Activated T-cell treated with anti-CD3 and anti-CD28 coated beads, Interleukin-2, amount 50 U/mL, for 1 hour (primary cell): Measurements from ENCODE around the gene EHMT2.

Experiments used
- DNase-seq: peaks from one replicate; pipeline ENCODE4 v3.0.0-alpha.2; 2020

Gene EHMT2

DNA sequence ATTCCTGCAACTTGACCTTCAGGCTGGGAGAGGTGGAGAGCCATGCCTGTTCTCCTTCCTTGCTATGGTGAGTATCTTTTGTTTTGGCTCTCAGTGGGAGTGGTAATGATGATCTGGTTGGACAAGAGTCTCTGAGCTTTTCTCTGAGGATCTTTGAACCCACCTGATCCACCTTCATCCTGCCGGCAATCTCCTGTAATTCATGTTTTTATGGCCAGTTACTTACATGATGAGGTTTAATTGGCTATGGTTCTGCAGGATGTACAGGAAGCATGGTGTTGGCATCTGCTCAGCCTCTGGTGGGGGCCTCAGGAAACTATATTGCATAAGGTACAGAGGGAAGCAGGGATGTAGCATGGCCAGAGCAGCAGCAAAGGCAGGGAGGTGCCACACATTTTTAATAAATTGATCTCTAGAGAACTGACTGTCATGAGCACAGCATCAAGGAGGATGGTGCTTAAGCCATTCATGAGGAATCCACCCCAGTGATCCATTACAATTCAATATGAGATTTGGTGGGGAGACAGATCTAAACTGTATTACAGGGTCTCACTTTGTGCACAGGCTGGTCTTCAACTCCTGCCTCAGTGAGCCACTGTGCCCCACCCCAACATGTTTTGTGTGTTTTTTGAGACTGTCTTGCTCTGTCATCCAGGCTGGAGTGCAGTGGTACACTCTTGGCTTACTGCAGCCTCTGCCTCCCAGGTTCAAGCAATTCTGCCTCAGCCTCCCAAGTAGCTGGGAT lies 60.0 kb downstream of the EHMT2 start:
- DNase-seq: no peak

DNA sequence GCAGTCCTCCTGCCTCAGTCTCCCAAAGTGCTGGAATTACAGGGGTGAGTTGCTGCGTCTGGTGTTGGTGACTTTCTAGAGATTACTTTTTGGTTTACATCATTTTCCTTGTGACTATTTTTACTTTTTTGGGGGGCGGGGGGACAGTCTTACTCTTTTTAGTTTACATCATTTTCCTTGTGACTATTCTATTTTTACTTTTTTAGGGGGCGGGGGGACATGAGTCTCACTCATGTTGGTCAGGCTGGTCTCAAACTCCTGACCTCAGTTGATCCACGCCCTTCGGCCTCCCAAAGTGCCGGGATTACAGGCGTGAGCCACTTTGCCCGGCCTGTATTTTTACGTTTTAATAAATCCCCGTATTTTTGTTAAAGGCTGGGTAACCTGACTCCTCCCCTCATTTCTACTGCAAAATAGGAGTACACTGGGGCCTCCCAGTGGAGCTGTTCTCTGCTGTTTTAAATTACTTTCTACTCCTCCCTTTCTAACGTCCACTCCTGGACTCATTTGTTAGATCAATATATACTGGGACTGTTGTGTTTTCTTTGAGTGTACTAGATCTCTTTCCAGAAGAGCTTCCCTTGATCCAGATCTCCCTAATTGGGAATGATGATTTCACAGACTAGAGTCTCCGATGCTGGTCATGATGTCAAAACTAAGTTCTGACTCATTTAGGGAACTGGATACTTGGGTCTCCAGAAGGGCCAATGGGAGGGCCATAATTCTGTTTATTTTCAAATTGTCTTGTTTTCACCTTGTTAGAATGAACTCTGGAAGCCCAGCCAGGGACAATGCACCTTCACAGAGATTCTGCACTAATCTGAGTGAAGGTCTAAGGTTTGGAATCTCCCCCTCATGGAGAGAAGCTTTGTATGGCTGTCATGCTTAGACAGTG lies 60.8 kb downstream of the EHMT2 start:
- DNase-seq: no peak

DNA sequence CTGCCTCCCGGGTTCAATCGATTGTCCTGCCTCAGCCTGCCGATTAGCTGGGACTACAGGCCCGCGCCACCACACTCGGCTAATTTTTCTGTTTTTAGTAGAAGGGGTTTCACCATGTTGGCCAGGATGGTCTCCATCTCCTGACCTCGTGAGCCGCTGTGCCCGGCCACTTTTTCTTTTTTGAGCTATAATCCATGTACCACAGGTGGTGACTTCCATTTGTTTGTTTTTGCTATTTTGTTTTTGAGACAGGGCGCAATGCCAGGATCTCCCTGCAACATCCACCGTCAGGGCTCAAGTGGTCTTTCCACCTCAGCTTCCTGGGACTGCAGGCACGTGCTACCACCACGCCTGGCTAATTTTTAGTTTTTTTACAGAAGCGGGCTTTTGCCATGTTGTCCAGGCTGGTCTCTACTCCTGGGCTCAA lies 61.4 kb downstream of the EHMT2 start:
- no peak for DNase-seq

DNA sequence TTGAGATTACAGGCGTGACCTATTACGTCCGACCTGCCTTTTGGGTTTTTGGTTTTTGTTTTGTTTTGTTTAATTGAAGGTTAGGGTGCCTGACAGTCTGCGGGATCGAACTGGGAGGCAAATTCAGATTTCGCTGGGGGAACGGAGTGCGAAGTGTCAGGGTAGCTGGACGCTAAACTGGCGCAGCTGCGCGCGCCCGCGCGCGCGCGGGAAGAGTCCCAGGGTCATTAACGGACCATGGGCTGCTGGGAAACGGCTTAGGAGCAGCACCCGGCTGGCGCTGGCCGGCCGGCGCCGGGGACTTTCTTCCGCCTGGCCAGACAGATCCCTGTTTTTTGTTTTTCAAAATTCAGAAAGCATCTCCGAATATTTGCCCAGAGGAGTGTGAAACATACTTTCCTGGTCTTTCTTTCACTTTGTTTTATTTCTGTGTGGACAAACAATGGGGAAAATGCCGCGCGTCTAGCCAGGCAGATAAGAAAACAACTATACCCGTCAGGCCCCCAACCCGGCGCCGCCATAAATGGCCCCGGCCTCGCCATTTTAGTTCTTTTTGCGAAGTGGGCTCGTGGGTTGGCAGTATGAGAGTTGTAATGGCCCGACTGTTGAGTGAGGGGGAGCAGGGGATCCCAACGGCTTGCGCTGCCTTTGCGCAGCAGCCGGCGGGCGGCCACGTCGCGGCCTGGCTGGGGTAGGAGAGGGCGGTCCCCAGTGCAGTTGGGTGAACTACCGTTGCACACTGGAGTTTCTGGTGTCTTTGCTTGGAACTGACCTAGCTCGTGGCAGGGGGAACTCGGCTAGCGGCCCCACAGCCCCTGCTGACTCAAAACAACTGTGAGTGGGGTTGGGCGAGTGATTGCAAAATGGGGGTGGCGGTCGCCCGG lies 62.9 kb downstream of the EHMT2 start:
- DNase-seq: peak; percentile 86

DNA sequence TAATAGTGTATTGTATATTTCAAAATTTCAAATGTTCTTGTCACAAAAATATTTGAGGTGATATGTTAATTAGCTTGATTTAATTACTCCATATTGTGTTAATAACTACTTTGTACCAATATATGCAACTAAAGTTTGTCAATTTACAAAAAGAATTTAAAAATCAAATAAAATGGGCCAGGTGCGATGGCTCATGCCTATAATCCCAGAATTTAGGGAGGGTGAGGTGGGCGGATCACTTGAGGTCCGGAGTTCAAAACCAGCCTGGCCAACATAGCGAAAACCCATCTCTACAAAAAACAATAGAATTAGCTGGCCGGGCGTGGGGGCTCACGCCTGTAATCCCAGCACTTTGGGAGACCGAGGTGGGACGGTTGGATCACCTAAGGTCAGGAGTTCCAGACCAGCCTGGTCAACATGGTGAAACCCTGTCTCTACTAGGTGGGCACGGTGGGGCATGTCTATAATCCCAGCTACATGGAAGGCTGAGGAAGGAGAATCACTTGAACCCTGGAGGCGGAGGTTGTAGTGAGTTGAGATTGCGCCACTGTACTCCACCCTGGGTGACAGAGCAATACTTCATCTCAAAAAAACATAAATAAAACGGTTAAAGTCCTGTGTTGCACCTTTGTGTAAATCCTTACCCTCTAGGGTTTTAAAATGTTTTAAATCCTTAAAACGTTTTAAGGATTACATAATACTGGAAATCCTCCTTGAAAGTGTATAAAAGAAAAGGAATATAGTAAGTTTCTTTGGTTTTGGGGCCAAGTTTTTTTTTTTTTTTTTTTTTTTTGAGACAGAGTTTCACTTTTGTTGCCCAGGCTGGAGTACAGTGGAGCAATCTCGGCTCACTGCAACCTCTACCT lies 65.9 kb downstream of the EHMT2 start:
- DNase-seq: no peak

DNA sequence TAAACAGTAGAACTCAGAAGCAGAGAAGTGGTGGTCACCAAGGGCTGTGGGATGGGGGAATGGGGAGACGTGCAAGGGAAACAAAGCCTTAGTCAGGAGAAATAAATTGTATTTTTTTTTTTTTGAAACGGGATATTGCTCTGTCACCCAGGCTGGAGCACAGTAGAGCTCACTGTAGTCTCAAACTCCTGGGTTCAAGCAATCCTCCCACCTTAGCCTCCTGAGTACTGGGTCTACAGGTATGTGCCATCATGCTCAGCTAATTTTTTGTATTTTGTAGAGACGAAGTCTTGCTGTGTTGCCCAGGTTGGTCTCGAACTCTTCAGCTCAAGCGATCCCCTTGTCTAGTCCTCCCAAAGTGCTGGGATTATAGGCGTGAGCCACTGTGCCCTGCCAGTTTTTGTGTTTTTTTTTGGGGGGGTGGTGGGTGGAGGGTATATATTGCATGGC lies 66.6 kb downstream of the EHMT2 start:
- no peak for DNase-seq
